Liver (tissue), 9 donors: ENCODE data around the gene TACO1. TPM values are rescaled to one million over a fixed set of nuclear protein-coding genes. Genes with fewer than 3 reads are reported as not detected.

Source experiments
- DNase-seq: peaks from one replicate; pipeline ENCODE4 v3.0.0-alpha.2; 2017; ENCODE audit warnings: low spot score
- H3K27ac ChIP-seq, 2 donors: one replicate each; pipeline ENCODE4 v1.7.0; 2013; ENCODE audit warnings: inconsistent platforms in 2 of 2, low read length in 2 of 2, control low read depth in 1 of 2, low read depth in 1 of 2, mild to moderate bottlenecking in 1 of 2
- H3K27me3 ChIP-seq, 4 donors: one replicate each; pipeline versions ENCODE4 v1.6.1 to v1.7.0; 2013; ENCODE audit warnings: low read length in 3 of 4, inconsistent platforms in 1 of 4, mild to moderate bottlenecking in 1 of 4, moderate library complexity in 1 of 4; ENCODE audit not compliant: control insufficient read depth in 4 of 4, insufficient read depth in 4 of 4
- H3K36me3 ChIP-seq, 4 donors: one replicate each; pipeline versions ENCODE4 v1.6.1 to v1.7.0; 2013; ENCODE audit warnings: low read length in 3 of 4, mild to moderate bottlenecking in 3 of 4, low read depth in 1 of 4, moderate library complexity in 1 of 4; ENCODE audit not compliant: control insufficient read depth in 4 of 4, insufficient read depth in 3 of 4
- H3K4me1 ChIP-seq, 4 donors: one replicate each; pipeline versions ENCODE4 v1.6.1 to v1.7.0; 2013; ENCODE audit warnings: low read length in 3 of 4, mild to moderate bottlenecking in 3 of 4, moderate library complexity in 1 of 4; ENCODE audit not compliant: control insufficient read depth in 4 of 4, insufficient read depth in 4 of 4
- H3K4me3 ChIP-seq, 3 donors: one replicate each; pipeline versions ENCODE4 v1.6.1 to v1.7.0; 2013; ENCODE audit warnings: low read length in 3 of 3, control low read depth in 1 of 3, low read depth in 1 of 3, mild to moderate bottlenecking in 1 of 3
- H3K9ac ChIP-seq, 2 donors: one replicate each; pipeline ENCODE4 v1.7.0; 2013; ENCODE audit warnings: low read length in 2 of 2, mild to moderate bottlenecking in 2 of 2, moderate library complexity in 2 of 2, control low read depth in 1 of 2, low read depth in 1 of 2
- H3K9me3 ChIP-seq, 4 donors: one replicate each; pipeline versions ENCODE4 v1.6.1 to v1.7.0; 2013; ENCODE audit warnings: low read length in 3 of 4; ENCODE audit not compliant: control insufficient read depth in 4 of 4
- EGR1 ChIP-seq, 2 donors: IDR thresholded peaks; 2 replicates each; pipeline ENCODE4 v1.6.1; 2016 to 2018; ENCODE audit warnings: antibody characterized with exemption in 2 of 2, low read depth in 2 of 2
- FOXA1 ChIP-seq: IDR thresholded peaks from 2 replicates; pipeline ENCODE4 v1.6.1; 2016; ENCODE audit warnings: antibody characterized with exemption
- FOXA2 ChIP-seq: IDR thresholded peaks from 2 replicates; pipeline ENCODE4 v1.6.1; 2016; ENCODE audit warnings: antibody characterized with exemption
- GABPA ChIP-seq, 2 donors: IDR thresholded peaks in 1 of 2; conservative IDR thresholded peaks in 1 of 2; 2 replicates each; pipeline ENCODE4 v1.6.1; 2016; ENCODE audit warnings: antibody characterized with exemption in 2 of 2, mild to moderate bottlenecking in 1 of 2, moderate library complexity in 1 of 2
- HNF4A ChIP-seq, 2 donors: conservative IDR thresholded peaks; 2 replicates each; pipeline ENCODE4 v1.6.1; 2016; ENCODE audit warnings: antibody characterized with exemption in 2 of 2, mild to moderate bottlenecking in 2 of 2
- HNF4G ChIP-seq: IDR thresholded peaks from 2 replicates; pipeline ENCODE4 v1.6.1; 2016; ENCODE audit warnings: antibody characterized with exemption
- JUND ChIP-seq, 2 donors: IDR thresholded peaks; 2 replicates each; pipeline ENCODE4 v1.6.1; 2016; ENCODE audit warnings: antibody characterized with exemption in 2 of 2
- NR2F2 ChIP-seq: IDR thresholded peaks from 2 replicates; pipeline ENCODE4 v1.6.1; 2016; ENCODE audit warnings: antibody characterized with exemption
- RAD21 ChIP-seq, 2 donors: IDR thresholded peaks; 2 replicates each; pipeline ENCODE4 v1.6.1; 2016; ENCODE audit warnings: antibody characterized with exemption in 2 of 2, mild to moderate bottlenecking in 2 of 2
- RXRA ChIP-seq, 2 donors: IDR thresholded peaks; 2 replicates each; pipeline ENCODE4 v1.6.1; 2017 to 2018; ENCODE audit warnings: antibody characterized with exemption in 2 of 2, mild to moderate bottlenecking in 1 of 2
- TAF1 ChIP-seq: conservative IDR thresholded peaks from 2 replicates; pipeline ENCODE4 v1.6.1; 2016; ENCODE audit warnings: antibody characterized with exemption, mild to moderate bottlenecking
- YY1 ChIP-seq: IDR thresholded peaks from 2 replicates; pipeline ENCODE4 v1.6.1; 2016; ENCODE audit warnings: antibody characterized with exemption, mild to moderate bottlenecking
- WGBS: extraction: QIAGEN DNeasy Blood & Tissue Kit; methylation state at CpG from one replicate; pipeline ENCODE4 v1.1.7; 2013; 5-methylcytosine and 5-hydroxymethylcytosine counted together
- polyA plus RNA-seq, 2 donors: library from polyadenylated mRNA; stranded (reverse) in 1 of 2; unstranded in 1 of 2; fragments of 200-250 nt in 1 of 2; fragments of >200 nt in 1 of 2; fragmentation: Nextera tagmentation in 1 of 2; extraction: Ambion mirVana in 1 of 2; gene quantifications; one replicate each; pipeline versions ENCODE4 v1.2.1 to v1.2.3, GENCODE V29; 2013 to 2015
- total RNA-seq, 2 donors: library from RNA; depleted of rRNA; stranded (reverse); fragments of >200 nt; gene quantifications; one replicate each; pipeline ENCODE4 v1.2.3, GENCODE V29; 2014
- TF ChIP-seq, protein P1 (sequence below): IDR thresholded peaks from 2 replicates; pipeline ENCODE4 v1.6.1; 2016; ENCODE audit warnings: antibody characterized with exemption
- TF ChIP-seq, protein P2 (sequence below): IDR thresholded peaks from 2 replicates; pipeline ENCODE4 v1.6.1; 2016; ENCODE audit warnings: antibody characterized with exemption
- TF ChIP-seq, protein P3 (sequence below): fragments of 150-350 bp; IDR thresholded peaks from 2 replicates; pipeline ENCODE4 v1.5.1; 2017; ENCODE audit warnings: improper control_type of control experiment, low read depth, low read length; ENCODE audit not compliant: missing input control
- TF ChIP-seq, protein P4 (sequence below): IDR thresholded peaks from 2 replicates; pipeline ENCODE4 v1.6.1; 2016; ENCODE audit warnings: antibody characterized with exemption, mild to moderate bottlenecking
- donor health status: healthy.
- donor health status: healthy.
- donor health status: healthy.
- donor health status: healthy.
- donor health status: healthy.

TACO1 gene
- total and polyA plus RNA-seq, 4 donors, result 14.3 to 55.8 (median 41.7) TPM

DNA sequence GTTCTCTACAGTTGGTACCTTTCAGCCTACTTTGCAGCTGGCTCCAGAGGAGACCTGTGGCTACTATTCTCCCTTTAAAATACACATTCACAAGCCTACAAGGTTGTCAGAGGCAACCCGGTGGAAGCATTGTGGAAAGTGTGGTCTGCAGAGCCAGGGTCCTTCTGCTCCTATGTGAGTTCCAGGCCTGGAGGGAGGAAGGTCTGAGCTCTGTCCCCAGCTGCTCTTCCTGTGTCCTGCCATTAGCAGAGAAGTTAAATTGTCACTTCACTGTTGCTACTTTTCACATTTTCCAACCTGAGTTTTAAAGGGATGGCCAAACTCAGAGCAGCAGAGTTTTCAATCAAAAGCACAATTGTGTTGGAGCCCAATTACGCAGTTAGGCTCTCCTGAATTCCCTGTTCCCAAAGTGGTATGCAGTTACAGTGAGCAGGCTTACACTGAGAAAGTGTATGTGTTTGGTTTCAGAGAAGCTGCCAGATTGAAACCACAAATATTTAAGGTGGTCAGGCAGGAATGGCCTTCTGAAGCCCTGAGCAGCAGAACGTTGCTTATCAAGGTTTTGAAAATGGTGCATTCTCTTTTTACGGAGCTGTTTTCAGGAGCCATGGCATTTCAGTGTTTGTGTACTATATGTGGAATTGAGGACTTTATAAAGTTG, 46.5 kb downstream of the TACO1 start (continued):
- no peak for TF ChIP-seq EGR1 (IDR thresholded peaks at IDR 0.05; ENCODE audit: low read depth in 2 of 2)
- TF ChIP-seq FOXA2, result no peak
- TF ChIP-seq, protein P1, sequence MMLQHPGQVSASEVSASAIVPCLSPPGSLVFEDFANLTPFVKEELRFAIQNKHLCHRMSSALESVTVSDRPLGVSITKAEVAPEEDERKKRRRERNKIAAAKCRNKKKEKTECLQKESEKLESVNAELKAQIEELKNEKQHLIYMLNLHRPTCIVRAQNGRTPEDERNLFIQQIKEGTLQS, result no peak
- no peak for TF ChIP-seq HNF4G
- no peak for TF ChIP-seq JUND (IDR thresholded peaks at IDR 0.05)
- no peak for TF ChIP-seq HNF4A (conservative IDR thresholded peaks at IDR 0.05)

DNA sequence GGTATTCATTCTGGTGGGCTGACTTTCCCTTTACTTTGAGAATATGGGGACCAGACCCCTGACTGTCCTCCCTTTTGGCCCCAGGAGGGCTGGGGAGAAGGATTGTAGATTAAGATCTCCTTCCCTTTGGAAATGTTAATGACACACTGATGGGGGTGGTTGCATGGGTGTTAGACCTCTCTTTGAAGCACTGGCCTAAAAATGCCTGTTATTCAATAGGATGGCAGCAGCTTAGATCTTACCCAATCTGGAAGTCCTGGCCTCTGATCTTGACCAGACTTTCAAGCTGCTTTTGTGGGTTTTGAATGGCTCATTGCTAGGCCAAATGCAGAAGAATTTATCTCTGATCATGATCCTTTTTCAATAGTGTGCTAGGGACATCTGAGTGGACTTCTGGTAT, 47.2 kb downstream of the TACO1 start:
- TF ChIP-seq TAF1, result no peak
- TF ChIP-seq HNF4G, result no peak
- TF ChIP-seq FOXA1, result no peak
- TF ChIP-seq, protein P2, sequence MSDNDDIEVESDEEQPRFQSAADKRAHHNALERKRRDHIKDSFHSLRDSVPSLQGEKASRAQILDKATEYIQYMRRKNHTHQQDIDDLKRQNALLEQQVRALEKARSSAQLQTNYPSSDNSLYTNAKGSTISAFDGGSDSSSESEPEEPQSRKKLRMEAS, result no peak
- no peak for TF ChIP-seq NR2F2
- TF ChIP-seq GABPA (IDR thresholded peaks at IDR 0.05 in 1 of 2, conservative IDR thresholded peaks at IDR 0.05 in 1 of 2), result no peak
- TF ChIP-seq RAD21 (IDR thresholded peaks at IDR 0.05), result no peak
- TF ChIP-seq, protein P3, sequence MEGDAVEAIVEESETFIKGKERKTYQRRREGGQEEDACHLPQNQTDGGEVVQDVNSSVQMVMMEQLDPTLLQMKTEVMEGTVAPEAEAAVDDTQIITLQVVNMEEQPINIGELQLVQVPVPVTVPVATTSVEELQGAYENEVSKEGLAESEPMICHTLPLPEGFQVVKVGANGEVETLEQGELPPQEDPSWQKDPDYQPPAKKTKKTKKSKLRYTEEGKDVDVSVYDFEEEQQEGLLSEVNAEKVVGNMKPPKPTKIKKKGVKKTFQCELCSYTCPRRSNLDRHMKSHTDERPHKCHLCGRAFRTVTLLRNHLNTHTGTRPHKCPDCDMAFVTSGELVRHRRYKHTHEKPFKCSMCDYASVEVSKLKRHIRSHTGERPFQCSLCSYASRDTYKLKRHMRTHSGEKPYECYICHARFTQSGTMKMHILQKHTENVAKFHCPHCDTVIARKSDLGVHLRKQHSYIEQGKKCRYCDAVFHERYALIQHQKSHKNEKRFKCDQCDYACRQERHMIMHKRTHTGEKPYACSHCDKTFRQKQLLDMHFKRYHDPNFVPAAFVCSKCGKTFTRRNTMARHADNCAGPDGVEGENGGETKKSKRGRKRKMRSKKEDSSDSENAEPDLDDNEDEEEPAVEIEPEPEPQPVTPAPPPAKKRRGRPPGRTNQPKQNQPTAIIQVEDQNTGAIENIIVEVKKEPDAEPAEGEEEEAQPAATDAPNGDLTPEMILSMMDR, result no peak
- TF ChIP-seq EGR1 (IDR thresholded peaks at IDR 0.05; ENCODE audit: low read depth in 2 of 2), result no peak
- TF ChIP-seq, protein P4, sequence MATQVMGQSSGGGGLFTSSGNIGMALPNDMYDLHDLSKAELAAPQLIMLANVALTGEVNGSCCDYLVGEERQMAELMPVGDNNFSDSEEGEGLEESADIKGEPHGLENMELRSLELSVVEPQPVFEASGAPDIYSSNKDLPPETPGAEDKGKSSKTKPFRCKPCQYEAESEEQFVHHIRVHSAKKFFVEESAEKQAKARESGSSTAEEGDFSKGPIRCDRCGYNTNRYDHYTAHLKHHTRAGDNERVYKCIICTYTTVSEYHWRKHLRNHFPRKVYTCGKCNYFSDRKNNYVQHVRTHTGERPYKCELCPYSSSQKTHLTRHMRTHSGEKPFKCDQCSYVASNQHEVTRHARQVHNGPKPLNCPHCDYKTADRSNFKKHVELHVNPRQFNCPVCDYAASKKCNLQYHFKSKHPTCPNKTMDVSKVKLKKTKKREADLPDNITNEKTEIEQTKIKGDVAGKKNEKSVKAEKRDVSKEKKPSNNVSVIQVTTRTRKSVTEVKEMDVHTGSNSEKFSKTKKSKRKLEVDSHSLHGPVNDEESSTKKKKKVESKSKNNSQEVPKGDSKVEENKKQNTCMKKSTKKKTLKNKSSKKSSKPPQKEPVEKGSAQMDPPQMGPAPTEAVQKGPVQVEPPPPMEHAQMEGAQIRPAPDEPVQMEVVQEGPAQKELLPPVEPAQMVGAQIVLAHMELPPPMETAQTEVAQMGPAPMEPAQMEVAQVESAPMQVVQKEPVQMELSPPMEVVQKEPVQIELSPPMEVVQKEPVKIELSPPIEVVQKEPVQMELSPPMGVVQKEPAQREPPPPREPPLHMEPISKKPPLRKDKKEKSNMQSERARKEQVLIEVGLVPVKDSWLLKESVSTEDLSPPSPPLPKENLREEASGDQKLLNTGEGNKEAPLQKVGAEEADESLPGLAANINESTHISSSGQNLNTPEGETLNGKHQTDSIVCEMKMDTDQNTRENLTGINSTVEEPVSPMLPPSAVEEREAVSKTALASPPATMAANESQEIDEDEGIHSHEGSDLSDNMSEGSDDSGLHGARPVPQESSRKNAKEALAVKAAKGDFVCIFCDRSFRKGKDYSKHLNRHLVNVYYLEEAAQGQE, result no peak
- TF ChIP-seq YY1, result no peak
- TF ChIP-seq JUND (IDR thresholded peaks at IDR 0.05), result no peak
- Histone ChIP-seq H3K27ac (no peak overlapping the region), H3K36me3 (peaks cover 4 to 19% (median 12%) of the 10 kb centered on the region in 4 donors), H3K9me3 (no peaks in the 10 kb centered on the region), H3K27me3 (no peaks in the 10 kb centered on the region), H3K4me1 (peaks cover 0 to 3% (median 1%) of the 10 kb centered on the region in 4 donors), H3K9ac (no peak overlapping the region), H3K4me3 (no peak overlapping the region)
- DNase-seq, result no peak

DNA sequence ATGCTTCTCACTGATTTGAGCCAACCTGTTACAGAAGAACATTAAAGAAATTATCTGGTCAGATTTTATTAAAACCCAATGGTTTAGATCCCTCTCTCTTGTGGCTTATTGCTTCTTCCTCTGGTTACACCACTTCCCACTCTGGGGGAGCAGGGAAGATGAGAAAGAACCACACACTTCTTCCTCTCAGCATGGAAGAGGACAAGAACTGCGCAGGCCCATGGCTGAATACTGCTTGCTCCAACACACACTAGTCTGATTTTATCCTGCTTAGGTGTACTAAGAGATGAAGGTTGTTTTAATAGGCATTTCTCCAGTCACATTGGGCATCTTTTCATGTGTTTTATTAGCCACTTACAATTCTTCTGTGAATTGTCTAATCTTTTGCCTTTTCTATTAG, 49.1 kb downstream of the TACO1 start:
- H3K36me3 ChIP-seq, result peaks cover 5 to 27% (median 15%) of the 10 kb centered on the region in 4 donors
- peaks cover 0 to 3% (median 1%) of the 10 kb centered on the region in 4 donors for H3K4me1 ChIP-seq
- H3K27me3 ChIP-seq, result no peaks in the 10 kb centered on the region
- no peaks in the 10 kb centered on the region for H3K9me3 ChIP-seq
- H3K4me3 ChIP-seq, result no peak overlapping the region
- TF ChIP-seq FOXA2 (no peak), RXRA (IDR thresholded peaks at IDR 0.05) (no peak)
- H3K27ac ChIP-seq, result no peak overlapping the region
- WGBS, result 84% methylated on average over 1 of the region's 1 CpG
- no peak overlapping the region for H3K9ac ChIP-seq
- no peak for DNase-seq
